PFSK-1 (cell line): ENCODE measurements around the gene GABPB2.

Experiments
- FOXP2 ChIP-seq: optimal IDR thresholded peaks from 2 replicates; pipeline ENCODE3; 2011; ENCODE audit warnings: borderline replicate concordance, control low read depth, inconsistent platforms; ENCODE audit not compliant: insufficient read depth; ENCODE audit errors: extremely low read length, extremely low read depth
- POLR2AphosphoS5 ChIP-seq: IDR thresholded peaks from 2 replicates; pipeline ENCODE4 v1.6.1; 2012; ENCODE audit warnings: low read depth, mild to moderate bottlenecking, control low read depth, low read length, moderate library complexity
- REST ChIP-seq, 2 experiments: IDR thresholded peaks; 2 replicates each; pipeline versions ENCODE4 v1.6.1 to v1.8.0; 2011 to 2012; ENCODE audit warnings: low read depth in 2 of 2, low read length in 2 of 2, control low read depth in 1 of 2, inconsistent platforms in 1 of 2, mild to moderate bottlenecking in 1 of 2, moderate library complexity in 1 of 2; ENCODE audit not compliant: insufficient read depth in 1 of 2
- TAF1 ChIP-seq: IDR thresholded peaks from 2 replicates; pipeline ENCODE4 v1.6.1; 2012; ENCODE audit warnings: low read length, control low read depth, borderline replicate concordance; ENCODE audit not compliant: insufficient read depth

GRCh38 chr1:151062741-151063371 is 7.7 kb upstream of the GABPB2 start:
- TF ChIP-seq TAF1 = no peak
- no peak for TF ChIP-seq POLR2AphosphoS5
- TF ChIP-seq REST (IDR thresholded peaks at IDR 0.05; ENCODE audit: insufficient read depth in 1 of 2, low read depth in 2 of 2, low read length in 2 of 2) = no peak
- TF ChIP-seq FOXP2 = no peak
